GM19193 (cell line): ENCODE measurements around the gene KIF5A.

Source experiments
- POLR2A ChIP-seq: IDR thresholded peaks from 4 replicates; pipeline ENCODE4 v1.6.1; 2011; ENCODE audit not compliant: insufficient read depth, insufficient read length; ENCODE audit errors: extremely low read depth

The KIF5A gene

DNA sequence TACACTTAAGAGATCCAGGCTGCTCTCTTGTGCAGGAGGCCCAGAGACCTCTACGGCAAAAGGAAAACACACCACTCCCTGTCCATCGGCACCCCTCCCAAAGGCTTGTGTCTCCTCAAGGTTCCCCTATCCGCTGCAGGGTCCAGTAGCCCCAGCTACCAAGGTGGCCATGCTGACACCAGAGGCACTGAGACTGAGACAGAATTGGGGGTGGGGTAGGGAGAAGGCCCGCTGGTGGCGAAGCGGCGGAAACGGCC, 30.1 kb upstream of the KIF5A start:
- no peak for TF ChIP-seq POLR2A

DNA sequence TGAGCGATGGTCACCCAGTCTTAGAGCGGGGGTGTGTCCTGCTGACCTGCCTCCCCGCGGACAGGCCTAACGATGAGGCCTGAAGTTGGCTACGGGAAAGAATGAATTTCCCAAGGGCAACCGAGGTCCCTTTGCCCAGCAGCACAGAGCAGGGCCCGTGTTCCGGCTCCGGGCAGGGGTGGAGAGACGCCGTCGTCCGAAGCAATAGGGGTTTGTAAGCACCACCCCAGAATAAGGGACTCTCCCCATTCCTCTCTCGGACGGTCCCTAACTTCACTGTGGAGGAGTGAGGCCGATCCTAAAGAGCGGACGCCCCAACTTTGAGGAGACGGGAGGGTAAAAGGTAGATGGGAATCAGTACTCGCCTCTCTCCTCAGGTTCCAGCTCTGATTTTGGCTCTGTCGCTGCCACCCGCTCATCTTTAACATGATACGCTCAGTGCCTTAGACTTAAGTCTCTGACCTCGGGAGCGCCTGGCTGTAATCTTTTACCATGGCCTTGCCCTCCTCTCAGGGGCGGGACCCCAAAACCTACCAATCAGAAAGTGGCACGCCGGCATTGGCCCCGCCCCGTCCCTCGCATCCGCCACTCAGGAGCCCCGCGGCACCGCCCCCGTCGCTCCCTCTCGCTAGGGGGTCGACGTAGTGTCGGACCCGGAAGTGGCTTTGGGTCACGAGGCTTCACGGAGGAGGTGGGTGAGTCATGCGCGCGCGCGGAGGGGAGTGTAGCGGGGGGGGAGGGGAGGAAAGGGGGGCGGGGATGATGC, 29.6 kb upstream of the KIF5A start, which contains the start of gene DDIT3:
Gene DDIT3 (minus strand): TSS at position 462 of the 766 bp plus-strand sequence. CDS start 3,108 bp downstream, outside the sequence.
- TF ChIP-seq POLR2A = peak; percentile 100

GRCh38 chr12:57521525-57522010, 28.3 kb upstream of the KIF5A start:
- TF ChIP-seq POLR2A = no peak

GRCh38 chr12:57522011-57522886, 27.6 kb upstream of the KIF5A start, which contains the start of gene MBD6:
Gene MBD6 (plus strand): TSS chr12:57522824. CDS start chr12:57524304, 1,480 bp downstream.
- peak; percentile 72 for TF ChIP-seq POLR2A

GRCh38 chr12:57522887-57523705, 26.7 kb upstream of the KIF5A start:
- TF ChIP-seq POLR2A = no peak

- TF ChIP-seq POLR2A = no peak
These were observed 25.9 kb upstream of the KIF5A start for GRCh38 chr12:57523706-57524614.

GRCh38 chr12:57524814-57525614, 24.8 kb upstream of the KIF5A start:
- TF ChIP-seq POLR2A = no peak

DNA sequence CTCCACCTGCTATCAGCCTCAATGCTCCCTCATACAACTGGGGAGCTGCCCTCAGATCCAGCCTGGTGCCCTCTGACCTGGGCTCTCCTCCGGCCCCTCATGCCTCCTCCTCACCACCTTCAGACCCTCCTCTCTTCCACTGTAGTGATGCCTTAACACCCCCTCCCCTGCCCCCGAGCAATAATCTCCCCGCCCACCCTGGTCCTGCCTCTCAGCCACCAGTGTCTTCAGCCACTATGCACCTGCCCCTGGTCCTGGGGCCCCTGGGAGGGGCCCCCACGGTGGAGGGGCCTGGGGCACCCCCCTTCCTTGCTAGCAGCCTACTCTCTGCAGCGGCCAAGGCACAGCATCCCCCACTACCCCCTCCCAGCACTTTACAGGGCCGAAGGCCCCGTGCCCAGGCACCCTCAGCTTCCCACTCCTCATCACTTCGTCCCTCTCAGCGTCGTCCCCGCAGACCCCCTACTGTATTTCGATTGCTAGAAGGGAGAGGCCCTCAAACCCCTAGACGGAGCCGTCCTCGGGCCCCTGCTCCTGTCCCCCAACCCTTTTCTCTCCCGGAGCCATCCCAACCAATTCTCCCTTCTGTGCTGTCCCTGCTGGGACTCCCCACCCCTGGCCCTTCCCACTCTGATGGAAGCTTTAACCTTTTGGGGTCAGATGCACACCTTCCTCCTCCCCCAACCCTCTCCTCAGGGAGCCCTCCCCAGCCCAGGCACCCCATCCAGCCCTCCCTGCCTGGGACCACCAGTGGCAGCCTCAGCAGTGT, 24.0 kb upstream of the KIF5A start:
- no peak for TF ChIP-seq POLR2A

- TF ChIP-seq POLR2A = no peak
These were observed 23.2 kb upstream of the KIF5A start for GRCh38 chr12:57526477-57527126.

- no peak for TF ChIP-seq POLR2A
These were observed 22.7 kb upstream of the KIF5A start for GRCh38 chr12:57527184-57527583.

DNA sequence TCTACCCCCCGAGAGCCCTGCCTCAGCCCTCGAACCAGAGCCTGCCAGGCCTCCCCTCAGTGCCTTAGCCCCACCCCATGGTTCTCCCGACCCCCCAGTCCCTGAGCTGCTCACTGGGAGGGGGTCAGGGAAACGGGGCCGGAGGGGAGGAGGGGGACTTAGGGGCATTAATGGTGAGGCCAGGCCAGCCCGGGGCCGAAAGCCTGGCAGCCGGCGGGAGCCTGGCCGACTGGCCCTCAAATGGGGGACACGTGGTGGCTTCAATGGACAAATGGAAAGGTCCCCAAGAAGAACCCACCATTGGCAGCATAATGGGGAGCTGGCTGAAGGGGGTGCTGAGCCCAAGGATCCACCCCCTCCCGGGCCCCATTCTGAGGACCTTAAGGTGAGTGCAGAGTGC, 21.7 kb upstream of the KIF5A start:
- no peak for TF ChIP-seq POLR2A
